NCI-H1105 treated with DMSO at 0.1 percent for 48 hours (cell line): ENCODE data around the gene SGF29.
"Not testable (repeated sequence)": the region's sequence is repeated elsewhere in the genome, so short reads cannot be mapped to it uniquely, and the experiment has no call there.

Experiments used
- DNase-seq: peaks from one replicate; lab custom pipeline; 2025; lab: John Stamatoyannopoulos, UW

The SGF29 gene

GRCh38 chr16:28596115-28596630 is 42.5 kb downstream of the SGF29 start:
- DNase-seq: no peak

- DNase-seq: no peak
Measured at GRCh38 chr16:28596840-28597691, 43.3 kb downstream of the SGF29 start, which contains the start of gene SULT1A2. Gene SULT1A2 (minus strand): TSS chr16:28597050. CDS start chr16:28595930, 1,120 bp downstream.

- no peak for DNase-seq
Measured at GRCh38 chr16:28597692-28598261, 44.1 kb downstream of the SGF29 start.

GRCh38 chr16:28599377-28600285 is 45.9 kb downstream of the SGF29 start:
- DNase-seq: not testable (repeated sequence)

- not testable (repeated sequence) for DNase-seq
Measured at GRCh38 chr16:28600965-28601364, 47.2 kb downstream of the SGF29 start.

- DNase-seq: not testable (repeated sequence)
Measured at GRCh38 chr16:28601589-28601988, 47.9 kb downstream of the SGF29 start.

GRCh38 chr16:28602062-28602461 is 48.3 kb downstream of the SGF29 start:
- DNase-seq: not testable (repeated sequence)

GRCh38 chr16:28602529-28602928 is 48.8 kb downstream of the SGF29 start:
- DNase-seq: no peak

- no peak for DNase-seq
Measured at GRCh38 chr16:28603381-28604185, 49.9 kb downstream of the SGF29 start.

- DNase-seq: no peak
Measured at GRCh38 chr16:28604186-28604565, 50.5 kb downstream of the SGF29 start.

- DNase-seq: no peak
Measured at GRCh38 chr16:28606291-28607115, 52.8 kb downstream of the SGF29 start.

GRCh38 chr16:28607116-28607623 is 53.5 kb downstream of the SGF29 start:
- no peak for DNase-seq

- not testable (repeated sequence) for DNase-seq
Measured at GRCh38 chr16:28607681-28608495, 54.2 kb downstream of the SGF29 start.

GRCh38 chr16:28608496-28608808 is 54.7 kb downstream of the SGF29 start:
- not testable (repeated sequence) for DNase-seq

GRCh38 chr16:28608867-28609596 is 55.3 kb downstream of the SGF29 start:
- DNase-seq: not testable (repeated sequence)

- no peak for DNase-seq
Measured at GRCh38 chr16:28609631-28610594, 56.2 kb downstream of the SGF29 start, which contains the start of gene SULT1A1. Gene SULT1A1 (minus strand): TSS chr16:28610044. CDS start chr16:28608855, 1,189 bp downstream.

- DNase-seq: no peak
Measured at GRCh38 chr16:28610595-28611191, 57.0 kb downstream of the SGF29 start.
